ENCODE measurements around the gene EVL.
"Not testable (repeated sequence)": the region's sequence is repeated elsewhere in the genome, so short reads cannot be mapped to it uniquely, and the experiment has no call there.

EVL gene, protein sequence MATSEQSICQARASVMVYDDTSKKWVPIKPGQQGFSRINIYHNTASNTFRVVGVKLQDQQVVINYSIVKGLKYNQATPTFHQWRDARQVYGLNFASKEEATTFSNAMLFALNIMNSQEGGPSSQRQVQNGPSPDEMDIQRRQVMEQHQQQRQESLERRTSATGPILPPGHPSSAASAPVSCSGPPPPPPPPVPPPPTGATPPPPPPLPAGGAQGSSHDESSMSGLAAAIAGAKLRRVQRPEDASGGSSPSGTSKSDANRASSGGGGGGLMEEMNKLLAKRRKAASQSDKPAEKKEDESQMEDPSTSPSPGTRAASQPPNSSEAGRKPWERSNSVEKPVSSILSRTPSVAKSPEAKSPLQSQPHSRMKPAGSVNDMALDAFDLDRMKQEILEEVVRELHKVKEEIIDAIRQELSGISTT

DNA sequence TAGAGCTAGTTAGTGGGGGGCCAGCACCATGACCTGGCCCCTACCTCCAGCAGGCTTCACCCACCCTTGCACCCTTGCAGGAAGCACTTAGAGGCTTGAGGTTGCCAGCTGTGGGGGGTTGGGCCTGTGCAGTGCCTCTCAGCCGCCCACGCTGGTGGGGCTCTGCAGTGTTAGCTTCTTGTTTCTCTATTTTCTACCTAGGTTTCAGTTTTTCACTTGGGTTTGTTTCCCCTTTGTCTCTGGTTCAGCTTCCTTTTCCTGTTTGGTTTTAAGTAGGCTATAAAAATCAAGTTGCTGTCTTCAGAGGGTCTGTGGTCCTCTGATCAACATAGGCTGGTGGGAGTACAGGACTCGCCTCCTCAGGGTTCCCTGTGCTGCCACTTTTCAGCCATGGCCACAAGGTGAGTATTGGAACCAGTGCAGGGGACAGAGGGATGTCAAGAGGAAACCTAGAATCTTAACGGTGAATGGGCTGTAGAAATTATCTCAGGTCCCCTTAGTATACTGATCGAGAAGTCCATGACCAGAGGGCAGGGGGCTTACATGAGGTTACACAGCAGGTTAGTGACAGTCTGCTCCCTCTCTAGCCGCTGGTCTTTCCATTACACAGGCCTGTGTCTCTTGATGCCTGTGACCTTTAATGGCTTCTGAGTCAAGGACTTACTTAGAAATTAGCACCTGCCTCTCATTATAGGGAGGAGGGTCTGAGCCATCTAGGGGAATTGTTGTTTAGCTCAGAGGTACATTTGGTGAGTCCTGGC lies at the start of gene EVL:
Gene EVL (plus strand): TSS at position 312 of the 761 bp plus-strand sequence. CDS start 79 bp downstream, at position 391.
- DNase-seq (ENCODE audit: low read depth in 2 of 2) = peak; percentile 61 to 66

DNA sequence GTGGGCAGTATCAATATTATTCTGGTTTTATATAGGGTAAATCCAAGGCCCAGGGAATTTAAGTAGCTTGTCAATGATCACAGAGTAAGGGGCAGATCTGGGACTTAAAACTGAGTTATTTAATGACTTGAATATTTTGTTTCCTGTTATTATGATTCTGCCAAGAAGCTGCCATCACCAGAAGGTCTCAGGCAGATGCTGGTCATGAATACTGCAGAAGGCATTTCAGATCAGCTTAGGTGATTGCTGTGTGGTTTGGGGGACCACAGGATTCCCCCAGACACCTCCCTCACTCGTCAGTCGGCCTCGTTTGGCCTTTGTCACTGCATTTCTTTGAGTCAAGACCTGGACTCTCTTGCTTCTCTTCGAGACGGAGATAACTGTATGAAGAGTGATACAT lies 47.7 kb upstream of the EVL start:
- DNase-seq (ENCODE audit: low read depth in 2 of 2) = no peak

DNA sequence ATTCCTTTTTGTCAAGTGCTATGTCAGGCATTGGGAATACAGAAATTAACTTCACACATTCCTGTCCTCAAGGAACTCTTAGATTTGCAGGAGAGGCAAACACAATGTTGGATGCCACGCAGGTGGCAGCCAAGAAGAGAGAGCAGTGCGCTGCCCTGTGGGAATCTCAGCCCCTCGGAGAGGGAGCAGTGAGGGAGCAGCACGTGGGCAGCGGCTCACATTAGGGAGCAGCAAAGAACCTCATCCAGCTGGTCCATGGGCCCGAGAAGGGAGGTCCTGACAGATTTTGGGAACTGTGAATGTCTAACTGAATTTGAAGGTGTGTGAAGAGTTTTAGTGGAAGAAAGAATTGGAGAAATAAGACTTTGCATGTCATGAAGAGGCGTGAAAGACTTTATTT lies 47.2 kb upstream of the EVL start:
- no peak for DNase-seq (ENCODE audit: low read depth in 2 of 2)

DNA sequence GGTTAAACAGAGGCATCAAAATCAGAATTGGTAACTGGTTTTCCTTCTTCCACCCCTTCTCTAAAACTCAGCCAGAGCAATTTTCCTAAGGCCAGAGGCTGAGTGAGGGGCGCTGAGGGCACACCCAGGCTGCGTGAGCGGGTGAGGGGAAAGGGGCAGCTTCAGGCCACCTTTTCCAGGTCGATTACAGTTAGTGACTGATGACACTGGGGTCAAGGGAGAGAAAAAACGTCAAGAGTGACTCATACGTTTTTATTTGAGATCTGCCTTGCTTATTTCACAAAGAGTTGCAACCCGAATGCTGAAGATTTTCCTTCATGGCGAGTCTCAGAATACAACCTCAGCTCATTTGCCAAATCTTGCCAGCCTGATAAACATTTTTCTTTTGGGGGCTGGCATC lies 46.7 kb upstream of the EVL start:
- no peak for DNase-seq (ENCODE audit: low read depth in 2 of 2)

DNA sequence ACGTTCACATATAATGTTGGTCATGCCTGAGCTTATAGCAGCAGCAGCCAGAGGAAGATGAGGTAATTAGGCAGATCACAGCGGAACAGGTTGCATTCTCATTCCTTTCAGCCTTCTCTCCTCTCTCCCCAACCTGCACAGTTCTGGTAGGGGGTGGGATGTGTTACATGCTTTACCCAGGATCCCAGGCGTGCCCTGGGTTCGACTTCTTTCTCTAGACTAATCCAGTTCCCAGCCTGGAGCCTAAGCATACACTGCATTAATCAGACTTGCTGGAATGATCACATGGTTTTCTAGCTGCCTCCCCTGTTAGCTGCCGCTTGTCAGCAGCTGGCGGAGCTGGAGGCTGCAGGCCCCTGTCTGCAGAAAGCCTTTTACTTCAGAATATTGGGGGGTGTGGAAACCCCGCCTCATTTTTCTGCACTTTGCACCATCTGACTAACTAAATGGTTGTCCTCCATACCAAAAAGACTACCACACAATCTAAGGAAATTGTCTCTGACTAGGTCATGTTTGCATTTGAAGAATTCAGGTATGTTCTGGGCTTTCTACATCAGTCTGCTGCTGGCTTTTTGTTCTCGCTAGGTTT lies 46.0 kb upstream of the EVL start:
- no peak for DNase-seq (ENCODE audit: low read depth in 2 of 2)

DNA sequence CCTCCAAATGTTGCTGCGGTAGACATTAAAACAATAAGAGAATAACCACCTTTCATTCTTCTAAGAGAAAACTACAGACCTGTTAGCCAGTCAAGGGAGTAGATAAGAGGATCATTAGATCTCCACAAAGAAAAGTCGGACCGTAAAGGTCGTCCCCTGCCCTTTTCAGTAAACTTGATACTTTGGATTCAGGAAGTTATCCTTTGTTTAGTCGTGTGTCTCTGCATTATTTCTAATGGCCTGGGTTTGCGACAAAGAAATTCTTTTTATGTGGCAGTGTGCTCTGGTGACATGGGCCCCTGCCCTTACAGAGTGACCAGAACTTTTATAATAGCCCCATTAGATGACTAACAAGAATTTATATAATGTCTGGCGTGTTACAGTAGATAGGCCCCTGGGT lies 44.6 kb upstream of the EVL start:
- no peak for DNase-seq (ENCODE audit: low read depth in 2 of 2)

DNA sequence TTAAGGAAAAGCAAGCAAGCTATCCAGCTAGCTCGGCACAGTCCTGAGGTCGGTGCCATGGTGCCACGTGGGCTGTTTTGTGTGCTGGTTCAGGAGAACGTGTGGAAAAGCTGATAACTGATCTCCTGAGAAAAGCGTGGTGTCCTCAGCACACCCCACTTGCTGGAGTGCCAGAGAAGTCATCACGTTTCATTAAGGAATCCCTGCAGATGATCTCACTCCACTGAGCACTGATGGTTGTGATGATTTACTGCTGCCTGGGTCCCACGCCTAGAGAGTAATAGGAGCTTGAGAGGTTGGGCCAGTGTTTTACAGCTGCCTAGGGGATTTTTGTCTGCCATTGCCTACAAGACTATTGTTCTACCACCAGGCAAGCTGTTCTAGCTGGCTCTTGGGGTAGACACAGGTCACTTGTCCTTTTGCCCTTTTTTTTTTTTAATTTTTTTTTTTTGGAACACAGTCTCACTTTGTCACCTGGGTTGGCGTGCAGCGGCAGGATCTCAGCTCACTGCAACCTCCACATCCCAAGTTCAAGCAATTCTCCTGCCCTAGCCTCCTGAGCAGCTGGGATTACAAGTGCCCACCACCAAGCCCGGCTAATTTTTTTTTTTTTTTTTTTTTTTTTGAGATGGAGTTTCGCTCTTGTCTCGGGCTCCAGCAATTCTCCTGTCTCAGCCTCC lies 42.3 kb upstream of the EVL start:
- DNase-seq (ENCODE audit: low read depth in 2 of 2) = no peak

DNA sequence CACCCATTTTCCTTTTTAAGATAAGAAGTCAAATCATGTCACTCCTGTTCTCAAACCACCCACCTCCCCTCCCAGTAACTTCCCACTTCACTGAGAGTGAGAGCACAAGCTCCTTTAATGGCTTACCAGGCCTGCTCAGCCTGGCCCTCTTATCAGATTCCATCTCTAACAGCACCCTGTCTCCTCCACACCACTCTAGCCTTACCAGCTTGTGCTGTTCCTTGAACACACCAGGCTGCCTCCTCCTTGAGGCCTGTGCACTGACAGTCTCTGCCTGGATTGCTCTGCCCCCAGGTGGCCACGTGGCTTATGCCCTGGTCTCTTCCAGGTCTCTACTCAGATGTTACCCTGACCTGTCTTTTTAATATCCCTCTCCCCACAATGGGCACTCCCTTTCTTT lies 40.1 kb upstream of the EVL start:
- DNase-seq (ENCODE audit: low read depth in 2 of 2) = no peak

DNA sequence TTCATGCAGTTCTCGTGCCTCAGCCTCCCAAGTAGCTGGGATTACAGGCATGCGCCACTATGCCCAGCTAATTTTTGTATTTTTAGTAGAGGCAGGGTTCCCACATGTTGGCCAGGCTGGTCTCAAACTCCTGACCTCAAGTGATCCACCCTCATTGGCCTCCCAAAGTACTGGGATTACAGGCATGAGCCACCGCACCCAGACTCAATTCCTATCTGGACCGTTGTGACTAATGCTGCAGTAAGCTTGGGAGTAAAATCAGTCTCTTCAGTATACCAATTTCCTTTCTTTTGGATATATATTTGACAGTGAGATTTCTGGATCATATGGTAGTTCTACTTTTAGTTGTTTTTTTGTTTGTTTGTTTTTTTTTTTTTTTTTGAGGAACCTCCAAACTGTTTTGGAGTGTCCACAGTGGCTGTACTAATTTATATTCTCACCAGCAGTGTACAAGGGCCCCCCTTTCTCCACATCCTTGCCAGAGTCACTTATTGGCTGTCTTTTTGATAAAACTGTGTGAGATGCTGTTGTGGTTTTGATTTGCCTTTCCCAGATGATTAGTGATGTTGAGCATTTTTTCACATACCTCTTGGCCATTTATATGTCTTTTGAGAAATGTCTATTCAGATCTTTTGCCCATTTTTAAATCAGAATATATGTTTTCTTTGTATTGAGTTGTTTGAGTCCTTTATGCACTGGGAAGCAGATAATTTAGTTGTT lies 37.3 kb upstream of the EVL start:
- DNase-seq (ENCODE audit: low read depth in 2 of 2) = no peak

DNA sequence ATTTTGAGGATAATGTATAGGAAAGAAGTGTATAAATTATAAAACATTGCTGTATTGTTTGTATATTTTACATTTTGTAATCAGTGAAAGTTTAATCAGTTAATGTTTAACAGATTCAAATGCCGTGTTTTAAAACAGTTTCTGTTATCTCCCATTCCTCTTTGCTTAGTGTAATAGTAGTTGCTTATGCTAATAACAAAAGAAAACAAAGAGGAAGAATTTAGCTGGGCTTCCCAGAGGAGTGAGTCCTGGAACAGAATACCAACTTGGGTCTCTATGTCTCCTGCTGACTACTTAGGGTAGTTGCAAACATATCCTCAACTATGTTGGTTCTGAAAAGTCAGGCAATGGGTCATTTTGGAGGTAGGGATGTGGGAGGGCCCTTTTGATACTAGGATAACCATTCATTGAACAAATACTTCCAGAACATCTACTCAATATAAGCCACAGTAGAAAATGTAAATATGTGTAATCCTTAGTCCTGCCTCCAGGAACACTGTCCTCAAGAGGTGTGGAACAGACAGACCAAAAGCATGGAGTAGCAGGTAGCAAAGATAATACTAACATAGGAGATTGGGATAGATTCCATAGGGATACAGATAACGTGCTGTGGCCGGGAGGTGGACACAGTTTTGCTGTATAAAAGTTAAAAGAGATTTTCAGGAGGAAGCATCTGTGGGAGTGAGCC lies 36.1 kb upstream of the EVL start:
- DNase-seq (ENCODE audit: low read depth in 2 of 2) = no peak

DNA sequence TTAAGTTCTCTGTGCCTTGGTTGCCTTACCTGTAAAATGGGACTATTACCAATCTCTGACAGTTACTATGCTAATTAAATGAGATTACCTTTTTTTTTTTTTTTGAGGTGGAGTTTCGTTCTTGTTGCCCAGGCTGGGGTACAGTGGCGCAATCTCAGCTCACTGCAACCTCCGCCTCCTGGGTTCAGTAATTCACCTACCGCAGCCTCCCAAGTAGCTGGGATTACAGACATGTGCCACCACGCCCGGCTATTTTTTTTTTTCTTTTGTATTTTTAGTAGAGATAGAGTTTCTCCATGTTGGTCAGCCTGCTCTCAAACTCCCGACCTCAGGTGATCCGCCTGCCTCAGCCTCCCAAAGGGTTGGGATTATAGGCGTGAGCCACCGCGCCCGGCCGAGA lies 35.2 kb upstream of the EVL start:
- DNase-seq (ENCODE audit: low read depth in 2 of 2) = not testable (repeated sequence)

DNA sequence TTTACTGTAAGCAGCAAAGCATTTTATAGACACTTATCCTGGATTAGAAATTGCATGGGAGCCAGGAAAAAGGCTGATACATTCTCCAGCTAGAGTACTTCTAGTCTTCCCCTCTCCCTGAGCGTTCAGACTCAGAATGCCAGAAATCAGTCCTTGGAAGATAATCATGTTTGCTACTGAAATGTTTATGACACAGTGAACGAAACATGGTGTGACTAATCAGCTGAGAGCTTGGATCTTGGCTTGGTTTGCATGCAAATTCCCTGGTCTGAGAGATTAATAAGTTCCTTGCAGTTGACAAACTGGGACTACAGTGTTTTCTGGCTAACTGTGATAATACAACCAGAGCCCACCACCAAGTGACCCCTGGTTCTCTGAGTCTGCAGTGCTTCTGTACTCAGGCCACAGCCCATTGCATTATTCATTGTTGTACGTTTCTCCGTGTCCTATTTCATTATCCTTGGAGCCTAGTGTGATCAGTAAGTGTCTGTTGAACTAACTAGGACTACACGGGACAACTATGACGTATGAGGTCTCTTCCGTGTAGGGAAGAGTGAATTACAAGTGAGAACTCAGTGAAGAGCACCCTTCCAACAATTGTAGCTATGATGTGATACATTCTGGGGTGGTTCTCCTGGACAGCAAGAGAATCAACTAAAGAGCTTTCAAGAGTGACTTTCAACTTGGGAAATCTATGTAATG lies 34.6 kb upstream of the EVL start:
- no peak for DNase-seq (ENCODE audit: low read depth in 2 of 2)

DNA sequence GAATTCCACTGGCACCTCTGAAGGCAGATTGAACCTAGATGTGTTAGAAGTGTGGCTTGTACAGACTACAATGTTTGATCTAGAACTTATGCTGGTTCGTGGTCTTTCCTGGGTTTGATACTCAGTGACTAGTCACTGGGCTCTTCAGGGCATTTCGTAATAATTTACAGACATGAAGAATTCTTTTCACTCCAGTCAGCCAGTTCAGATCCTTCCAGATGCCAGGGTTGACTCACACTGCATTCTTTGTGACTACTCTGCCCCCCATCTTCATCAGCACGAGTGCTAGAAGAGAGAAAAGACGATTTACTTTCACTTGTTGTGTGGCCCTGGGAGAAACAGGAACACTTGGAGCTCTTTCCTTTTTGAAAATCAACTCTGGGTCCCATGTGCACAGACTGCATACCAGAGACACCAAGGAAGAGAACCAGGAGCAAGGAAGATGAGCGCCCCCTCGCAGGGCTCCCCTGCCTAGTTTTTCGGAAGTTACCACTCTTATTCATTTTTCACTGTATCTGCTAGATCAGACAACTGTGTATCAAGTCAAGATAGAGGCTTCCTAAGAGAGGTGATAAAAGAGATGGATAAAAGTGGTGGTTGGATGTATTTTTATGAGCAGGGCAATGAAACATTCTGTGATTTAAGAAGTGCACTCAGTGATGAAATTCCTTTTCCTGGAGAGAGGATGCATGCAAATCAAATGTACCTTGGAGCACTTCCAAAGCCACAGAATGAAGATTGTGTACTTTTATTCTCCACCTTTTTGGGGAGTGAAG lies 33.5 kb upstream of the EVL start:
- DNase-seq (ENCODE audit: low read depth in 2 of 2) = no peak

DNA sequence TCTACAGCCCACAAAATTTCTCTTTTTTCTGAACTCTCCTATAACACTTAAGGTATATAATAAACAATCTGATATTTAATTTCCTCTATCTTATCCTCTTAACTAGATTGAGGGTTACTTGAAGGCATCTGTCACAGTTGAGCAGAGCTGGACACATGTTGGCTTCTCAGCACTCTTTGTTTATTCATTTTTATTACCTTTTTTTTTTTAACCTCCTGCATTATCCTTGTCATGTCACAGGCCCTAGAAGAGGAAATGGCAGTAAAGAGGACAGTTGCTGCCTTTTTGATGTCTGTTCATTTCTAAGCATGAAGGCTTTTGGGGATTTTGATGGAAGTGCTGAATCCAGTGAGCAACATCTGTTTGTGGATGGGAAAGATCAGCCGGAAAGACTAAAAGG lies 32.5 kb upstream of the EVL start:
- no peak for DNase-seq (ENCODE audit: low read depth in 2 of 2)

DNA sequence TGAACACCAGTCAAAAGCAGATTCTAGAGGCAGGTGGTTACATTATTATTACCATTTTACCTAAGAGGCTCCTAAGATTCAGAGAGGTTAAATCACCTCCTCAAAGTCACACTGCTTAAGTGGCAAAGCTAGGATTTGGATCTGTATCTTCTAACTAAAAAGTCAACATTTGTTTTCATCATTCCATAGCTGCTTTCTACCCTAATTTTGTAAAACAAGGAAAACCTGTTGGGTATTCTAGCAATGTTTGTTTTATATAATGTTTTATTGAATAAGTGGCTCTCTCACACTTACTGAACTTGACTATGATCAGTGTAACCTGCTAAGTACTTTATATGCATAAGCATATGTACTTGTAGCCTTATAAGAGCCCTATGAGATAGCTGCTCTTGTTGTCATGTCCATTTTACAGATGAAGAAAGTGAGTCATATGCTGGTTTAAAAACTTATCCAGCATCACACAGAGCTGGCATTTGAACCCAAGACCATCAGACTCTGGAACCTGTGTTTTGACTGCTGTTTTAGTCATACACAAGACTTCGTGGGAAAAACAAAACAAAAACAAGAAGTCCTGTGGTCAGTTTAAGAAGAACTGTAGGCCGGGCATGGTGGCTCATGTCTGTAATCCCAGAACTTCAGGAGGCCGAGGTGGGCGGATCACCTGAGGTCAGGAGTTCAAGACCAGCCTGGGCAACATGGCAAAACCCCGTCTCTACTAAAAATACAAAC lies 31.7 kb upstream of the EVL start:
- DNase-seq (ENCODE audit: low read depth in 2 of 2) = no peak

DNA sequence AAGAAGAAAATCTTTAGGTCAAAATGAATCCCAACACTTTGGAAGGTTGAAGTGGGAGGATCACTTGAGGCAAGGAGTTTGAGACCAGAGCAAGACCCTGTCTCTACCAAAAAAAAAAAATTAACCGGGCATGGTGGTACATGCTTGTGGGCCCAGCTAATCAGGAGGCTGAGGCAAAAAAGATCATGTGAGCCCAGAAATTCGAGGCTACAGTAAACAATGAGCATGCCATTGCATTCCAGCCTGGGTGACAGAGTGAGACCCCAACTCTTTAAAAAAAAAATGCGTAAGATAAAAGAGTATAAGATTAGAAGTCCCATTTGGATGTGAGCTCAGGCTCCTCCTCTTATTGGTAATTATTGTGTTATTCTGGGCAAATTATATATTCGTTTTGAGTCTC lies 30.8 kb upstream of the EVL start:
- no peak for DNase-seq (ENCODE audit: low read depth in 2 of 2)

DNA sequence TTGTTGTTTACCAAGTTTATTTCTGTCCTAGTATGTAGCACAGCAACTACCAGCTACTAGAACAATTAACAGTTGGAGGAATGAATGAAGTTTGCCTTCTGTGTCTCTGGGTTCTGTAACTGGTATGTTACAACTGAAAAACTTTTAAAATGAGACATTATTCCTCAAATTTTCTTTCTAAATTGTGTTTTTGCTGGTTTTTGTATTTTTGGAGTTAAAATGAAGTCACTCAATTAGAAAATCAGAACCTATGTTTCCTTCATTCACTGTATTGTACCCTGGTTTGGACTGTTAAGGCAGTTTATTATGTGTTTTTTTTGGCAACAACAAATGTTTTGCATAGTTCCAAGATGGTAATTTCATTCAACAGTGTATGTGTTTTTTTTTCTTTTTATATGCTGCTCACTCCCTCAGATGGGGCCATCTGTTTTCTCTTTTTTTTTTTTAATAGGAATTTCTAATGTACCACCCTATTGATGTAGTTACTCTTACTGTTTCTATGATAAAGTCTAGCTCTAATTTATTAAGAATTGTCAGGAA lies 30.2 kb upstream of the EVL start:
- DNase-seq (ENCODE audit: low read depth in 2 of 2) = no peak

DNA sequence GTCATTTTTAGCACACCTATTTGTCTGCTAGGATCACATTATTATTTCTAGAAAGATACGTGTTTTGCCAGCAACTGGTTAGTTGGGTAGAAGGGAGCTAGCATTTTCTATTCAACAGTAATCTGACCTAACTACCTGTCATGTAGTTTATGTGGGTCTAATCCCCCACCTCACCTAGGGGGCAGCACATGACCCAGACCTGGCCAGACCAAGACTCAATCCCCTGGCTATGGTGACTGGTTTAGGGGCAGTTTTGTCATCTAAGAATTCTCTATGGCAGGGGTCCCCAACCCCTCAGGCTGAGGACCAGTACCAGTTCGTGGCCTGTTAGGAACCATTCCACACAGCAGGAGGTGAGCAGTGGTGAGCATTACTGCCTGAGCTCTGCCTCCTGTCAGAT lies 29.5 kb upstream of the EVL start:
- DNase-seq (ENCODE audit: low read depth in 2 of 2) = no peak

DNA sequence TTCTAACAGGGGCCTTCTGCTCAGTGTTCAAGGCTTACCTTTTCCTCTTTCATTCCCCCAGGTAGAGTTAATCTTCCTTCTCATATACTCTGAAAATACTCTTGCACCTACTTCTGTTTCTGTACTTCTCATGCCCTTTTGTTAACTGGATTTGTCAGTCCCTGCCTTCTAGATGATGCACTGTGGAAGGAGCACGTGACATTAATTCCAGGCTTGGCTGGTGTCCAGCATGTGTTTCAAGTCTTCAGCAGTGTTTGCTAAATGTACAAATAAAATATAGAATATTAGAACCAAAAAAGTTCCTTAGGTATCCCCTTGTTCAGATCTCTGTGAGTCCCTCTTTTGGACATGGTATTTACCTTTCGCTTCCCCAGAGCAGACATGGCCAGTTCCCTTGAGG lies 27.9 kb upstream of the EVL start:
- DNase-seq (ENCODE audit: low read depth in 2 of 2) = no peak
